Measurements from ENCODE around the gene OCA2.
"Not testable (repeated sequence)": the region's sequence is repeated elsewhere in the genome, so short reads cannot be mapped to it uniquely, and the experiment has no call there.

The OCA2 gene

DNA sequence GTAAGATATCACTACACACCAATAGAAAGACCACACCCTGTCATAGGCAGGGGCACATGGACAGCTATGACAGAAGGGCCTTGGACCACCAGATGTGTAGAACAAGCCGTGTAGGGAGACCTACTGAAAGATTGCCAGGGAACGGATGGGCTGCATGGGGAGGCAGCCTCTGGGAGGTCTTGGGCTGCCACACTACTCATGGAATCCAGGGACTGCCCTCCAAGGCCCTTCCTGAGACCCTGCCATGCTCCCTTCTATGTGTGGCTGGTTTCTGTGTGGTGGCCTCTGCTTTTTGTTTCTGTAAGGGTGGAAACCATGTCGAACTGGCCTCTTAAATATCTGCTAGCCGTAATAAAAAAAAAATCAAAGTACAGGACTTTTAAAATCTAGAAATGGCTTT lies 86.9 kb downstream of the OCA2 start:
- no peaks in the 10 kb centered on the region for H3K36me3 ChIP-seq (ENCODE audit: control insufficient read depth, insufficient read depth, low read length)
- 84 to 100% methylated on average over 1 to 2 of the region's 4 CpGs for WGBS, 2 experiments (ENCODE audit: insufficient coverage in 2 of 2)

DNA sequence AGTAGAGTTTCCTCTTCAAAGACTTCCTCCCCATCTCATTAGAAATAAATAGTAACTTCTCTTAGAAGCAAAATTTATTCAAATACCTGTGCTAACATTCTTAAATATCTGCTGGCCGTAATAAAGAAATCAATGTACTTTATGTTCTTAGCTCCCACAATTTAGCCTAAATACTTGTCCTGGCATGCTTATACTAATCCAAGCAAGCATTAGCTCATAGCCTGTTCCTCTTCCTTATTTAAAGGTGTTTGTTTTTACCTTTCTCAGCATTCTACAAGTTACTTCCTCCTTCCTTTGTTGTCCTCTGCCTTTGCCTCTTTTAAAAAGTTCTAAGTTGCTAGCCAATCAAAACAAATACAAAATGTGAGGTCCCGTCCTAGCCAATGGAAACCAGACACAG lies 90.9 kb downstream of the OCA2 start:
- H3K4me1 ChIP-seq (ENCODE audit: control insufficient read depth, insufficient read depth, low read length, poor library complexity, severe bottlenecking); H3K9me3 ChIP-seq (ENCODE audit: control insufficient read depth, low read length); H3K36me3 ChIP-seq (ENCODE audit: control insufficient read depth, insufficient read depth, low read length); H3K4me3 ChIP-seq (ENCODE audit: extremely low read depth, insufficient read depth, low read length, poor library complexity, severe bottlenecking); H3K27ac ChIP-seq (ENCODE audit: low read depth, low read length, severe bottlenecking): not testable (repeated sequence)
- 93% methylated on average over 2 of the region's 2 CpGs; no CpG with 5 or more reads in 1 of the 2 experiments for WGBS, 2 experiments (ENCODE audit: insufficient coverage in 2 of 2)

More for the DNA sequence above, 86.9 kb downstream of the OCA2 start:
- H3K27ac ChIP-seq (ENCODE audit: low read depth, low read length, severe bottlenecking) = no peak overlapping the region
- H3K4me1 ChIP-seq (ENCODE audit: control insufficient read depth, insufficient read depth, low read length, poor library complexity, severe bottlenecking) = no peaks in the 10 kb centered on the region
- no peaks in the 10 kb centered on the region for H3K9me3 ChIP-seq (ENCODE audit: control insufficient read depth, low read length)
- no peak overlapping the region for H3K4me3 ChIP-seq (ENCODE audit: extremely low read depth, insufficient read depth, low read length, poor library complexity, severe bottlenecking)

DNA sequence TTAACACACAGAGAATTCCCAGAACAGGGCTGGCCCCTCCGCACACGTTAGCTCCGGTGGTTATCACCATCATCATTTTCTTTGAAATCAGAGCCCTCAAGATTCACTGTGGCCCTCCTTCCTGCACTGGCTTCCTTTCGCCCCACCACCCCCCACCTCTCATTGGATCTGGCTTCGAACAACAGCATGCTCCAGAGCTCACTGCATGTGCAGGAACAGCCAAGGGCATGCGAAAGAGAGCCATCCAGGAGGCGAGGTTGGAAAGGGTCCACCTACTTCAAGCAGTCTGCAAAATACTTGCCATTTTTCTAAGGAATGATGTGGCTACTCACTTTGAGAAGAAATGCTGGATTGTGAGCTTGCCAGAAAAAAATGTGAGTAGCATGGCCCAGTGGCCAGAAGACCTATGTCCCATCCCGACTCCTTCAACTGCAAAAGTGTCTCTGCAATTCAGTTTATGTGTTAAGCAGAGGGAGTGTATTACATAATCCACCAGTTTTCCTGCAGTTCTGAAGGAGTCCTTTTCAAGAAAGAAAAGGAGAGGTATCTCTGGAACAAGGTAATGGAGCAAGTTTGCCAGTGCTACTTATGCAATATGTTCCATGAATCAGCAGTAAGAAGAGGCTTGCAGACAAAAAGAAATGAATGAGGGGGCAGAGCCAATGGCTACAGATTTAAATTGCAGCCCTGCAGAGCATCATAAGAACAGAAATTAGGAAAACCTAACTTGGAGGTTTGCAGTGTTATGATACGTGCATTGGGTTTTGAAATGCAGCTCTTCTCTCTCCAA lies 92.8 kb downstream of the OCA2 start:
- WGBS, 2 experiments (ENCODE audit: insufficient coverage in 2 of 2) = 89 to 90% methylated on average over 6 to 8 of the region's 9 CpGs
- Histone ChIP-seq H3K36me3 (ENCODE audit: control insufficient read depth, insufficient read depth, low read length) (no peaks in the 10 kb centered on the region), H3K27ac (ENCODE audit: low read depth, low read length, severe bottlenecking) (no peak overlapping the region), H3K4me3 (ENCODE audit: extremely low read depth, insufficient read depth, low read length, poor library complexity, severe bottlenecking) (no peak overlapping the region), H3K9me3 (ENCODE audit: control insufficient read depth, low read length) (no peaks in the 10 kb centered on the region), H3K4me1 (ENCODE audit: control insufficient read depth, insufficient read depth, low read length, poor library complexity, severe bottlenecking) (no peaks in the 10 kb centered on the region)

DNA sequence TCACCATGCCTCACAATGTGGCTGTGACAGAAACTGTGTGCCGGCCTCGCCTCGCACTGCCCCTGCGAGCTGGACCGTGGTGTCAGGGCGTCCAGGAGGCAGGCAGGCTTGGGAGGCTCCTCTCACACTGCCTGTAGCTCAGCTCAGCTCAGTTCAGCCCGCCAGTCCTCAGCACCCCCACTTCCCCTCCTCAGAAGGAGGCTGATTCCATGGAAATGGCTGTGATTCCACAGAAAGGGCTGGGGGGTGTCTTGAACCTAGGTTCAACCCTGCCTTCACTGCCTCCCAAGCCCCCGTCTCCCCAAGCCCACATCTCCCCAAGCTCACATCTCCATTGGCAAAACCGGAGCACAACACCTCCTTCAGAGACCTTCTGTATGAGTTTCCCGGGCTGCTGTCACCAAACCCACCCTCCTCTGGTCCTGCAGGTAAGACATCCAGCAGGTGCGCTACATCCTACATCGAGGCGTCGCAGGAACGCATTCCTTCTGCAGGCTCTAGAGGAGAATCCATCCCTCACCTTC lies 94.0 kb downstream of the OCA2 start:
- H3K27ac ChIP-seq (ENCODE audit: low read depth, low read length, severe bottlenecking) = no peak overlapping the region
- H3K36me3 ChIP-seq (ENCODE audit: control insufficient read depth, insufficient read depth, low read length) = no peaks in the 10 kb centered on the region
- no peaks in the 10 kb centered on the region for H3K4me1 ChIP-seq (ENCODE audit: control insufficient read depth, insufficient read depth, low read length, poor library complexity, severe bottlenecking)
- no peak overlapping the region for H3K4me3 ChIP-seq (ENCODE audit: extremely low read depth, insufficient read depth, low read length, poor library complexity, severe bottlenecking)
- 91 to 96% methylated on average over 9 to 15 of the region's 15 CpGs for WGBS, 2 experiments (ENCODE audit: insufficient coverage in 2 of 2)
- no peaks in the 10 kb centered on the region for H3K9me3 ChIP-seq (ENCODE audit: control insufficient read depth, low read length)

GRCh38 chr15:28004143-28005003 lies 94.7 kb downstream of the OCA2 start:
- H3K27ac ChIP-seq (ENCODE audit: low read depth, low read length, severe bottlenecking) = no peak overlapping the region
- H3K9me3 ChIP-seq (ENCODE audit: control insufficient read depth, low read length) = no peaks in the 10 kb centered on the region
- no peaks in the 10 kb centered on the region for H3K36me3 ChIP-seq (ENCODE audit: control insufficient read depth, insufficient read depth, low read length)
- 89 to 91% methylated on average over 18 to 24 of the region's 24 CpGs for whole genome bisulfite sequencing, 2 experiments (ENCODE audit: insufficient coverage in 2 of 2)
- no peaks in the 10 kb centered on the region for H3K4me1 ChIP-seq (ENCODE audit: control insufficient read depth, insufficient read depth, low read length, poor library complexity, severe bottlenecking)
- no peak overlapping the region for H3K4me3 ChIP-seq (ENCODE audit: extremely low read depth, insufficient read depth, low read length, poor library complexity, severe bottlenecking)

- Histone ChIP-seq H3K9me3 (ENCODE audit: control insufficient read depth, low read length) (no peaks in the 10 kb centered on the region), H3K36me3 (ENCODE audit: control insufficient read depth, insufficient read depth, low read length) (no peaks in the 10 kb centered on the region), H3K4me3 (ENCODE audit: extremely low read depth, insufficient read depth, low read length, poor library complexity, severe bottlenecking) (no peak overlapping the region), H3K27ac (ENCODE audit: low read depth, low read length, severe bottlenecking) (no peak overlapping the region), H3K4me1 (ENCODE audit: control insufficient read depth, insufficient read depth, low read length, poor library complexity, severe bottlenecking) (no peaks in the 10 kb centered on the region)
- 95 to 96% methylated on average over 50 to 62 of the region's 63 CpGs for WGBS, 2 experiments (ENCODE audit: insufficient coverage in 2 of 2)
Measured at GRCh38 chr15:28003302-28004037, 95.6 kb downstream of the OCA2 start.

- Histone ChIP-seq H3K4me3 (ENCODE audit: extremely low read depth, insufficient read depth, low read length, poor library complexity, severe bottlenecking) (no peak overlapping the region), H3K36me3 (ENCODE audit: control insufficient read depth, insufficient read depth, low read length) (no peaks in the 10 kb centered on the region), H3K27ac (ENCODE audit: low read depth, low read length, severe bottlenecking) (no peak overlapping the region), H3K4me1 (ENCODE audit: control insufficient read depth, insufficient read depth, low read length, poor library complexity, severe bottlenecking) (no peaks in the 10 kb centered on the region), H3K9me3 (ENCODE audit: control insufficient read depth, low read length) (no peaks in the 10 kb centered on the region)
- 90 to 98% methylated on average over 5 to 9 of the region's 10 CpGs for WGBS, 2 experiments (ENCODE audit: insufficient coverage in 2 of 2)
Measured at GRCh38 chr15:28002867-28003266, 96.2 kb downstream of the OCA2 start.

DNA sequence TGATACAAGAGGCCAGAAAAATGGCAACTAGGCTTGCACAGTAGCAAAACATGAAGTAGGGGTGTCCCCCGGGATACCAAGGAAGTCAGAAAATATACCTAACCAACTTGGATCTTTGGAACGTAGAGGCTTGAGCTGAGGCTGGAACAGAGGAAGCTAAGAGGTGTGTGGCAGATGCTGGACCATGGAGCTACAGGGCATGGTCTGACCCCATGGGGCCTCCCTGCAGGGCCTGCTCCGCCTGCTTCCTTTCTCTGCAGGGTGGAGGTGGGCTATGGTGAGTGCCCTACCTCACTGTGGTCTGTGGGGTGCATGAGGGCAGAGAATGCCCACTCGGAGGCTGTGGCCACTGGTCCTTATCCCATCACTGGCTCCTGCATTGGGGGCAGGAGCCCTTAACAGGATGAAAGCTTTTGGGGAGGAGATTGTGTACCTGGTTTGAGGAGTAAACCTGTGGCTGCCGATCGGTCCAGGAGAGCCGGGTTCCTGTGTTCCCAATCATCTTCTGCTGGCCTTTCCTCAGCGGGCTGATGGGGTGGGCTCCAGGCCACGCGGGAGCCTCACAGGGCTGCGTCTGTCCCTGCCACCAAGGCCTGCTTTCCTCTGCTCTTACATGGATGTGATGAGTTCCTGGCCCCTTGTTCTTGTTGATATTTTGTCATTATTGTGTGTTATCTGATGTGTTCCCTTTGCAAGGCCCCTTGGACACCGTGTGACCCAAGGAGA lies 96.8 kb downstream of the OCA2 start:
- Histone ChIP-seq H3K27ac (ENCODE audit: low read depth, low read length, severe bottlenecking) (no peak overlapping the region), H3K4me1 (ENCODE audit: control insufficient read depth, insufficient read depth, low read length, poor library complexity, severe bottlenecking) (no peaks in the 10 kb centered on the region), H3K9me3 (ENCODE audit: control insufficient read depth, low read length) (no peaks in the 10 kb centered on the region), H3K36me3 (ENCODE audit: control insufficient read depth, insufficient read depth, low read length) (no peaks in the 10 kb centered on the region), H3K4me3 (ENCODE audit: extremely low read depth, insufficient read depth, low read length, poor library complexity, severe bottlenecking) (no peak overlapping the region)
- 90 to 95% methylated on average over 6 to 9 of the region's 12 CpGs for WGBS, 2 experiments (ENCODE audit: insufficient coverage in 2 of 2)

GRCh38 chr15:28001641-28002040 lies 97.5 kb downstream of the OCA2 start:
- 84 to 94% methylated on average over 10 of the region's 10 CpGs for WGBS, 2 experiments (ENCODE audit: insufficient coverage in 2 of 2)
- H3K27ac ChIP-seq (ENCODE audit: low read depth, low read length, severe bottlenecking) = no peak overlapping the region
- H3K9me3 ChIP-seq (ENCODE audit: control insufficient read depth, low read length) = no peaks in the 10 kb centered on the region
- H3K4me1 ChIP-seq (ENCODE audit: control insufficient read depth, insufficient read depth, low read length, poor library complexity, severe bottlenecking) = no peaks in the 10 kb centered on the region
- H3K36me3 ChIP-seq (ENCODE audit: control insufficient read depth, insufficient read depth, low read length) = no peaks in the 10 kb centered on the region
- no peak overlapping the region for H3K4me3 ChIP-seq (ENCODE audit: extremely low read depth, insufficient read depth, low read length, poor library complexity, severe bottlenecking)

Data from mesodermal cell (in vitro differentiated cells).